Stimulated activated CD4-positive, alpha-beta T cell treated with anti-CD3 and anti-CD28 coated beads, TNF-alpha, amount 100 ng/mL, for 1 hour (primary cell): Measurements from ENCODE around the gene MPHOSPH6.
"Not testable (repeated sequence)": the region's sequence is repeated elsewhere in the genome, so short reads cannot be mapped to it uniquely, and the experiment has no call there.

Experiments
- DNase-seq, 3 donors: peaks; one replicate each; pipeline ENCODE4 v3.0.0-alpha.2; 2020; ENCODE audit warnings: low read depth in 3 of 3, low spot score in 1 of 3

The MPHOSPH6 gene

DNA sequence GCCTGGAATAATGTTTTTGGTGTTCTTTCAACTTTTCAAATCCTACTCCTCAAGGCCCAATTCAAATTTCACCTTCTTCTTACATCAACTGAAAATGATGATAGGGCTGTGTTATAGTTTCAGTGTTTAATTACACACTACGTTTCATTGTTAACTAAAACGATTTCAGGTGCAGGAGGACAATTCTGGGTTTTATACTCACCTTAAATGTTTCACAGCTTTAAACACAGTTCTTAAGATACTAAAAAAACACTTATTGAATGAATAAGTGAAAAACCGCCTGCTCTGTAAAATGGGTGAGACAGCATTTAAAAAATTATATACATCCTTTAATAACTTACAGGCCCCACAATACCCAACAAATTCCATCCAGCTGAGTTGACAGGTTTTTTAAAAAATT lies 6.2 kb upstream of the MPHOSPH6 start:
- no peak for DNase-seq

- no peak for DNase-seq
These were observed 5.6 kb upstream of the MPHOSPH6 start for GRCh38 chr16:82175627-82176026.

GRCh38 chr16:82167670-82168069 lies 2.4 kb downstream of the MPHOSPH6 start:
- no peak for DNase-seq

- no peak for DNase-seq
These were observed 9.8 kb downstream of the MPHOSPH6 start for GRCh38 chr16:82160226-82160625.

DNA sequence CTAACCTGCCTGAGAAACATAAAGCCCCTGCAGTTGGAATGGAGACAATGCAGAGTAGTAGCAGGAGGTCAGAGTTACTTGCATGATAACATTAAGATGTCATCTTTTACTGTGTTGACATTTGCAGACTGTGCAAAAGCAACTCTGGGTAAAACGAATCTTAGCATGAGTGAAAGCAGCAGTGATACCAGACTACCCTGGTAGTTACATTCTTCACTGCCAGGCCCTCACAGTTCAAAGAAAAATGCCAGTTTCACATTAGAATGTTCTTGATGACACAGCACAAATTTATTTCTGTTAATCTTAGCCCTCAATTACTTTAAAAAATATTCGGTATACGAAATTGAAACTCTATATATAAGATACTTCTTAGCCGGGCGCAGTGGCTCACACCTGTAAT lies 12.2 kb downstream of the MPHOSPH6 start:
- no peak for DNase-seq

GRCh38 chr16:82157534-82157812 lies 12.6 kb downstream of the MPHOSPH6 start:
- no peak for DNase-seq

GRCh38 chr16:82156761-82157533 lies 13.1 kb downstream of the MPHOSPH6 start:
- no peak for DNase-seq

DNA sequence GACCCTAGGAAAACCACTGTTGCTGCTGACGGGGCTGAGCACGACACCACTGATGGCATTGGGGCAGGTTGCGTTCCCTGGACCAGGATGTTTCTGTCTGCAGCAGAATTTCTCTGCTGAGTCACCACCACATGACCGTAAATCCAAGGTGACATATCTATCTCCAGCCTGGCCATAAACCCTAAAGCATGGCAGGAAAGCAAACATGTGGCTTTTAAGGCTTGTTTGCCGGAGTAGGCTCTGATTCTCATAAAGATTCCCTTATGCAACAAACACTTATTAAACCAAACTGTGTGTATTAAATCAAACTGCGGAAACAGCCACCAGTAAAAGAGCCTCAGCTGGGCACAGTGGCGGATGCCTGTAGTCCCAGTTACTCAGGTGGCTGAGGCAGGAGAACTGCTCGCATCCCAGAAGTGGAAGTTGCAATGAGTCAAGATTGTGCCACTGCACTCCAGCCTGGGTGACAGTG lies 17.3 kb downstream of the MPHOSPH6 start:
- no peak for DNase-seq

DNA sequence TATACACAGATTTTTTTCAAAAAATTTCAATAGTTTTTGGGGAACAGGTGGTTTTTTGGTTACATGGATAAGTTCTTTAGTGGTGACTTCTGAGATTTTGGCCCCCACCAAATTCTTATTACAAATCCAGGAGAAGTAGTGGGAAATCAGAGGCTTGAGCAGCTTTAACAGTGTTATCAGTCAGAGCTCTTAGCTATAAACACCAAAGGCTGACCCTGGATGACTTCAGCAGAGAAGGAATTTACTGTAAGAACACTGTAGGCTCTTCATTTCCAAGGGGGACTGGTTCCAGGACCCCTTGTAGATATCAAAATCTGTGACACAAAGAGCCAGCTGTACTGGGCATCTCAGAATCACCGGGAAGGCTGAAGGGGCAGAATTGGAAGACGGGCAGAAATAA lies 17.8 kb downstream of the MPHOSPH6 start:
- no peak for DNase-seq

DNA sequence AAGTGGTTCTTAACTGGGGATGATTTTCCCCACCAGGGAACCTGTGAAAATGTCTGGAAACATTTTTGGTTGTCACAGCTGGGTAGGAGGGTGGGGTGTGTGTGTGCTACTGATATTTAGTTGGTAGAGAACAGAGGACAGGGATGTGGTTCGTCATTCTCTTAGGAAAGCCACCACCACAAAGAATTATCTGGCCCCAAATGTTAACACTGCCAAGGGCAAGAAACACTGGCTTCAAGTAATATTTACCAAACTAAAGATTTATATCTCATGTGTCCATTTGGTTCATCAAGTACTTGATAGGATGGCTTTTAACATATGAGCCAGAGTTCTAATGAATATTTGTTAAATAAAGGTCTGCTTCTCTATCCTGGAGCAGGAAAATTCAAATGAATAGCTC lies 19.5 kb downstream of the MPHOSPH6 start:
- DNase-seq = no peak

- DNase-seq = no peak
These were observed 20.5 kb downstream of the MPHOSPH6 start for GRCh38 chr16:82149536-82149935.

DNA sequence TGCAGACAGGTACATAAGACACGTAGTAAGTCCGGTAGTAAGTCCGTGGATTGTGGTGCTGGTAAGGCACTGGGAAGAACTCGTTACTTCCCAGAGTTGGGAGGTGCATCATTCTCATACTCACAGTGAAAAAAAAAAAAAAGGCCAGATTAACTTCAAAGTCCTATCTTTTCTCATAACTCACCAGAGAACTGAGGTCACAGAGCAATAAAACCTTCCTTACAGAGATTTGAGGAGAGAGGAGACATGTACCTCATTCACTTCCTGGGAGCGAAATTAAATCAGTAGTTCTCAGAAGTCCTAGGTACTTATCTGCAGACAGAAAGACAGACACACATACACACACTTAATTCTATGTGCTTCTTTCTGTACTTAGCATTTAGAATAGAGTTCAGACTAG lies 22.5 kb downstream of the MPHOSPH6 start:
- DNase-seq = no peak

GRCh38 chr16:82146957-82147356 lies 23.1 kb downstream of the MPHOSPH6 start:
- DNase-seq = no peak

DNA sequence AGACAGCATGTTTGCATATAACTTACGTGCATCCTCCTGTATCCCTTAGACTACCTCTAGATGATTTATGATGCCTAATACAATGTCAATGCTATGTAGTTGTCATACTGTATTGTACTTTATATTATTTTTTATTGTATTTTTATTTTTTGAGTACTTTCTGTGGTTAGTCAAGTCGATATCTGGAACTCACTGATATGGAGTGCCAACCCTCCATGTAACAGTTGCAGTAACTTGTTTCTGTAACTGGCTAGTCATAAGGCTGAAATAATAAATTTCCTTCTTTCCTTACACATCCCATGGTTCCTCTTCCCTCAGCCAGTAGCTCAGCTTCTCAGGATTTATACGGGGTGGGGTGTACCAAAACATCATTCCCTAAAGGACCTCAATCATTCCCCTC lies 23.5 kb downstream of the MPHOSPH6 start:
- DNase-seq = no peak

DNA sequence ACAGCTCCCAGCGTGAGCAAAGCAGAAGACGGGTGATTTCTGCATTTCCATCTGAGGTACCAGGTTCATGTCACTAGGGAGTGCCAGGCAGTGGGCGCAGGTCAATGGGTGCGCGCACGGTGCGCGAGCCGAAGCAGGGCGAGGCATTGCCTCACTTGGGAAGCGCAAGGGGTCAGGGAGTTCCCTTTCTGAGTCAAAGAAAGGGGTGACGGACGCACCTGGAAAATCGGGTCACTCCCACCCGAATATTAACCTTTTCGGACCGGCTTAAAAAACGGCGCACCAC lies 30.8 kb downstream of the MPHOSPH6 start:
- not testable (repeated sequence) for DNase-seq

DNA sequence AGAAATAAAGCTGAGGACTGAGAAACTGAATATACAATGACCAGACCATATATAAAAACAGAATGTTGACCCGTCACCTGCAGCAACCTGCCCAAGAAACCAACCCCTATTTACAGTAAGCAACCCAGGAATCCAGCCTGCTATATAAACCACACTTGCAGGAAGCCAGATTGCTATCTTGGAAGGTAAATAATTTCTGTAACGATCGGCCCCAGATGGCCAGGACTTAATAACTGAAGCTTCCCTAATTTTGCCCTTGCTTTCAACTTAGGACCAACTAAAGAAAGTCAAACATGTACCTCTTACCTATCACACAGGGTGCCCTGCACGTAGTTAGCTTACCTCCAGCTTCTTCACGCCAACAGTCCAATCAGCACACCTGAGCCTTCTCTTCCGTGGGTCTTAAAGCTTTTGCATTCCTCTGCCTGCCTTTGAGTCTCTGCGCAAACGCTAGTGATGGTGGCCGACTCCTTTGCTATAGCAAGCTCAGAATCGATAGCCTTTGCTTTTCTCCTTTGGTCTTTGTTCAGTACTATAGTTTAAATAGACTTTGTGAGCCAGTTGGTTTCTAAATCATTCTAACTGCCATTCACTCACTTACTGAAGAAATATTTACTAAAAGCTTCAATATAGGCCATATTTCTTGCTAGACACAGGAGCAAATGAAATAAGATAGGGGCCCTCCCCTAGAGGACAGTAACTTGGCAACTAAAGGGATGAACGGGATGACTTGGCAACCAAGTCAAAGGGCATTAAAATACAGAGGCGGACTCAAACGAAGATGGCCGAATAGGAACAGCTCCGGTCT lies 31.3 kb downstream of the MPHOSPH6 start:
- DNase-seq = no peak

GRCh38 chr16:82137822-82138167 lies 32.2 kb downstream of the MPHOSPH6 start:
- DNase-seq = no peak

- DNase-seq = no peak
These were observed 32.8 kb downstream of the MPHOSPH6 start for GRCh38 chr16:82136956-82137821.

DNA sequence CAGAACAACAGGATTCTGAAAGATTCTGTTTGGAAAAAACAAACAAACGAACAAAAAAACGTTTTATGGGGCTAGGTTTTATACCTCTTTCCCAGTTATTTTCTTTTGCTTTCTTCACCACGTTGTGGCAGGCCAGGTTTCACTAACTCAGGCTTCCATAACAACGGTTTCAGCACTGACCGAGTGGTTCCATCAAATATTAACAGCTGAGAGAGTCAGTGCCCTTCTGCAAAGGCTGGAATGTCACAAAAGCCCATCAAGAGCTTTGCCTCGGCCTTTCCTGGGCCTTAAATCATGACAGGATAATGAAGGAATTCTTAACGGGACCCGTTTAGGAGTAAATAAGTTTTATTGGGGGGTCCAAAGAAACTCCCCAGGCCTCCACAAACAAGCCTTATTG lies 34.2 kb downstream of the MPHOSPH6 start:
- no peak for DNase-seq

DNA sequence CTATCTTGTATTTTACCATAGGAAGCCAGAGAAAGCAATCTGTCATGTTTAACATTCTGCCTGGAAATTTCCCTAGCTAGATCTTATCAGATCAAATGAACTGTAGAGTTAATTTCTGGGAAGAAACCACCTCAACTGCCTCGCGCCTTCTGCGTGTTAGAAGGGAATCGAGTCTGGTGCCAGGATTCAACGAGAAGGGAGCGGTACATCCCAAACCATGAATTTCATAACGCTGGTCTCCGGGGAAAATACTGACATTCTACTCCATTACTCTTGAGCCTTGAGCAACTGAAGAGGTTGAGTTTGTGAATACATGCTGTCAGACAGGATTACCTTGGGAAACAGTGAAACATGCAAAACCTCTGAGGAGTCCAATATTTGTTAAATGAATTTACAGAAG lies 35.2 kb downstream of the MPHOSPH6 start:
- DNase-seq = no peak

DNA sequence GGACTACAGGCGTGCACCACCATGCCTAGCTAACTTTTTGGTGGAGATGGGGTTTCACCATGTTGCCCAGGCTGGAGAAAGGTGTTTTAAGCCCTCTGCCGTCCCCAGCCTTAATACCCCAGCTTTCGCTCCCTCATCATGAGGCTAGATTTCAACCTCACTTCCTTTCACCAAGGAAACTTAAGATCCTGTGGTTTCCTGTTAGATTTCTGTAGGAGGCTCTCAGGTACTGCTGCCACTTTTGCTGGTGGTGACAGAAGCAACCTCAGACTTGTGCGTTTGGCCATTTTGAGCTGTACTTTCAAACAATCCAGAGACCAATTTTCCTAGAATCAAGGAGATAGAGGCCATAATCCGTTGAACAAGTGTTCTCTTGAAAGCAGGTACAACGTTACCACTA lies 36.2 kb downstream of the MPHOSPH6 start:
- no peak for DNase-seq

- no peak for DNase-seq
These were observed 40.1 kb downstream of the MPHOSPH6 start for GRCh38 chr16:82129881-82130280.
